ENCODE data around the gene CARTPT.

- TF ChIP-seq MAX (IDR thresholded peaks at IDR 0.05) (no peak), SUZ12 (IDR thresholded peaks at IDR 0.05; ENCODE audit: low read length) (no peak), TAF1 (IDR thresholded peaks at IDR 0.05; ENCODE audit: low read depth, low read length) (no peak), POLR2AphosphoS5 (IDR thresholded peaks at IDR 0.05; ENCODE audit: low read depth, low read length) (no peak), CEBPB (IDR thresholded peaks at IDR 0.05; ENCODE audit: low read depth, low read length) (no peak), CHD2 (IDR thresholded peaks at IDR 0.05; ENCODE audit: low read length) (no peak), EP300 (IDR thresholded peaks at IDR 0.05; ENCODE audit: borderline replicate concordance in 1 of 2, low read depth in 2 of 2, low read length in 2 of 2) (no peak), FOSL1 (IDR thresholded peaks at IDR 0.05; ENCODE audit: insufficient read depth, low read depth, low read length) (no peak), CBX8 (IDR thresholded peaks at IDR 0.05; ENCODE audit: borderline replicate concordance, low read depth, low read length) (no peak), SIN3A (conservative IDR thresholded peaks at IDR 0.05 in 1 of 2, IDR thresholded peaks at IDR 0.05 in 1 of 2; ENCODE audit: low read depth in 1 of 2, low read length in 2 of 2) (no peak), POU5F1 (IDR thresholded peaks at IDR 0.05; ENCODE audit: low read depth, low read length) (no peak), KDM4A (IDR thresholded peaks at IDR 0.05; ENCODE audit: low read depth, low read length, severe bottlenecking) (no peak)
- TF ChIP-seq, protein P1, sequence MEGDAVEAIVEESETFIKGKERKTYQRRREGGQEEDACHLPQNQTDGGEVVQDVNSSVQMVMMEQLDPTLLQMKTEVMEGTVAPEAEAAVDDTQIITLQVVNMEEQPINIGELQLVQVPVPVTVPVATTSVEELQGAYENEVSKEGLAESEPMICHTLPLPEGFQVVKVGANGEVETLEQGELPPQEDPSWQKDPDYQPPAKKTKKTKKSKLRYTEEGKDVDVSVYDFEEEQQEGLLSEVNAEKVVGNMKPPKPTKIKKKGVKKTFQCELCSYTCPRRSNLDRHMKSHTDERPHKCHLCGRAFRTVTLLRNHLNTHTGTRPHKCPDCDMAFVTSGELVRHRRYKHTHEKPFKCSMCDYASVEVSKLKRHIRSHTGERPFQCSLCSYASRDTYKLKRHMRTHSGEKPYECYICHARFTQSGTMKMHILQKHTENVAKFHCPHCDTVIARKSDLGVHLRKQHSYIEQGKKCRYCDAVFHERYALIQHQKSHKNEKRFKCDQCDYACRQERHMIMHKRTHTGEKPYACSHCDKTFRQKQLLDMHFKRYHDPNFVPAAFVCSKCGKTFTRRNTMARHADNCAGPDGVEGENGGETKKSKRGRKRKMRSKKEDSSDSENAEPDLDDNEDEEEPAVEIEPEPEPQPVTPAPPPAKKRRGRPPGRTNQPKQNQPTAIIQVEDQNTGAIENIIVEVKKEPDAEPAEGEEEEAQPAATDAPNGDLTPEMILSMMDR (IDR thresholded peaks at IDR 0.05; ENCODE audit: control extremely low read depth in 1 of 3, insufficient read depth in 1 of 3, low read depth in 1 of 3, low read length in 3 of 3) = no peak
These were observed 28.1 kb downstream of the CARTPT start for GRCh38 chr5:71747182-71747581.

Measured in H1 (cell line).